Fibroblast of mammary gland (primary cell): ENCODE measurements around the gene CITED1.
A peak's percentile ranks its signal among the peaks of the same experiment; 100 is the strongest.

ENCODE experiments used
- DNase-seq: peaks from one replicate; pipeline ENCODE4 v3.0.0-alpha.2; 2010; ENCODE audit warnings: low read depth
- H3K4me3 ChIP-seq: 2 replicates; pipeline ENCODE4 v1.5.1; 2011; ENCODE audit warnings: low read depth, mild to moderate bottlenecking, low read length, moderate library complexity; ENCODE audit not compliant: control insufficient read depth
- TF ChIP-seq, protein P1 (sequence below): conservative IDR thresholded peaks from 2 replicates; pipeline ENCODE4 v1.5.1; 2011; ENCODE audit warnings: low read depth, low read length, inconsistent platforms; ENCODE audit not compliant: control insufficient read depth, insufficient read depth

CITED1 gene

DNA sequence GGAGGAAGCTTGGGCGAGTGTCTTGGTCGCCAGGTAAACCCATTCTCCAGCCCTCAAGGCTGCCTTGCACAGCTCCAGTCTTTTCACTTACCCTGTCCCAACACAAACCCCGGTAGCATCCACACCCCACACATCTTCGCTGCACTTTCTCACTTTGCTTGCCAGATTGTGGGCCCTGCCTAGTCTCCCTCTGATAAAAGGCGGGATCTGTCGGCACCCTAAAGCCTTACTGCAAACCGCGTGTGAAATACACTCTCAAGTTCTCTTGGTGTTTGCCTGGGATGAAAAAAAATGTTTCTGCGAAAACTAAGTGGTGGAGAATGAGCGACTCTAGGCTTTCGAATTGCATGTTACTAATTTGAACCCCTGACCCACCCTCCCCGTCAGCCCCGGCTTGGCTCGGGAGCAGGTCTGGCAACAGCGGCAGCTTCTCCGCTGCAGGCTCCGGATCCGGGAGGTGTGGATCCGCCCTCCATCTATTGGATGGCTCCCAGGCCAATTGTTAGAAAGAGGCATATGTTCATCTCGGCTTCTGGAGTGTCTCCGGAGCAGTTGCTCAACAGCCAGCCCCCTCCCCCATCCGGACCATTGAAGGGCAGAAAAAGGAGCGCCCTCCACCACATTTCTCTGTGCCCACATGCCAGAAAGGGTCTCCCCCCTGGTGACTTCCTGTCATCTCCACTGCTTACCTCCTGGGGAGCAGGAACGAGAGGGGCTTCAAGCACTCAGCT is 3.0 kb upstream of the CITED1 start:
- peak; percentile 57 for DNase-seq
- TF ChIP-seq, protein P1, sequence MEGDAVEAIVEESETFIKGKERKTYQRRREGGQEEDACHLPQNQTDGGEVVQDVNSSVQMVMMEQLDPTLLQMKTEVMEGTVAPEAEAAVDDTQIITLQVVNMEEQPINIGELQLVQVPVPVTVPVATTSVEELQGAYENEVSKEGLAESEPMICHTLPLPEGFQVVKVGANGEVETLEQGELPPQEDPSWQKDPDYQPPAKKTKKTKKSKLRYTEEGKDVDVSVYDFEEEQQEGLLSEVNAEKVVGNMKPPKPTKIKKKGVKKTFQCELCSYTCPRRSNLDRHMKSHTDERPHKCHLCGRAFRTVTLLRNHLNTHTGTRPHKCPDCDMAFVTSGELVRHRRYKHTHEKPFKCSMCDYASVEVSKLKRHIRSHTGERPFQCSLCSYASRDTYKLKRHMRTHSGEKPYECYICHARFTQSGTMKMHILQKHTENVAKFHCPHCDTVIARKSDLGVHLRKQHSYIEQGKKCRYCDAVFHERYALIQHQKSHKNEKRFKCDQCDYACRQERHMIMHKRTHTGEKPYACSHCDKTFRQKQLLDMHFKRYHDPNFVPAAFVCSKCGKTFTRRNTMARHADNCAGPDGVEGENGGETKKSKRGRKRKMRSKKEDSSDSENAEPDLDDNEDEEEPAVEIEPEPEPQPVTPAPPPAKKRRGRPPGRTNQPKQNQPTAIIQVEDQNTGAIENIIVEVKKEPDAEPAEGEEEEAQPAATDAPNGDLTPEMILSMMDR, result no peak
- no peak overlapping the region for H3K4me3 ChIP-seq

- no peak for DNase-seq
- TF ChIP-seq, protein P1, result no peak
- no peak overlapping the region for H3K4me3 ChIP-seq
Measured at GRCh38 chrX:72308209-72308565, 2.5 kb upstream of the CITED1 start.

DNA sequence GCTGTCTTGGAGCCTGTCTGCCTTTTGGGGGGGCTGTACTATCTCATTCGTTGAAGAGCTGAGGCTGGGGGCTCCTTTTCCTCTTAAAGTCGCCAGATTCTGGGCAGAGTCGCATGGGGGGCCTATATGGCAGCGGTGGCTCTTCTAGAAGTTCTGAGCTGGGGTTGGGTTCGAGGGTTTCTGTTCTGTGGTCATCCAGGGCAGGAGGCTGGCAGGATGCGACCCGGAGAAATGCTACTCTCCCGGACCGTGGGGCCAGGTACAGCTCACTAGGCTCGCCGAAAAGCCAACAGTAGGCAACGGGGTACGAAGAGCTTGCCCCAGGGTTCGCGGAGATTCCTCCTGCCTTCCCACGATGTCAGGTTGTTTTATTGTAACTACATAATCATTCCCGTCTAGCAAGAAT is 1.9 kb upstream of the CITED1 start:
- no peak overlapping the region for H3K4me3 ChIP-seq
- TF ChIP-seq, protein P1, result no peak
- no peak for DNase-seq

DNA sequence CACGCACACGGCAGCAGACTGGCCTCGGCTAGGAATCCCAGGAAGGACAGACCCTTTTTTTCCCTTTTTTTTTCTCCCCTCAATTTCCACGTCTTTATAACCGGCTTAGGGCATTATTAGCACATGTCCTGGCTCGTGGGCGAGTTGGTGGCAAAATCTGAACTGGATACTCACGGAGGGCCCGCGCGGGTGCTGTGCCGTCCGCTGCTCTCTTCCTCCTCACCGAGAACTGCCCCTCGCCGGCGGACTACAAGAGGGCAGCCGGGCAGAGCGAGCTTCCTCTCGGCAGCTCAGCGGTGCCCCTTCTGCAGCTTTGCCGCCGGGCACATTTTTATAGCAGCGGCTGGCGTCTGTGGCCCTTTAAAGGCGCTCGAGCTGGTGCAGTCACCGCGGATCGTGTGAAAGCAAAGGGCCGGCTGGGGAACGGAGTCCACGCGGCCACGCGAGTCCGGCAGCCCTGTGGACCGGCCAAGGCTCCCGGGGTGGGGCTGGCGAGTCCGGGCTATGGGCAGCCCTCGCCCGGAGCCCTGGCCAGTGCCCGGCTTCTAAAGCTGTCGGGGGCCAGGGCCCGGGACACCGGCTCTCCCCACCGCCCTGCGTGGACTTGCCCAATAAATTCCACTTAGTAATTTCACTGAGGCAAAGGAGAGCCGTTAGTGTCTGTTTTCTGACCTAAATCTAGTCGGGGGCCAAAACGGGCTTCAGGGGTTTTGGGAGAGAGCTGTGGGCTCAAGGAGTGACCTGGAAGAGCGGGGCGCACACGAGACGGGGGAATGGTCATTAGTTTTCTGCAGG is 1.3 kb upstream of the CITED1 start:
- DNase-seq, result peak; percentile 62
- H3K4me3 ChIP-seq, result peak overlapping the region; percentile 47
- TF ChIP-seq, protein P1, result no peak

DNA sequence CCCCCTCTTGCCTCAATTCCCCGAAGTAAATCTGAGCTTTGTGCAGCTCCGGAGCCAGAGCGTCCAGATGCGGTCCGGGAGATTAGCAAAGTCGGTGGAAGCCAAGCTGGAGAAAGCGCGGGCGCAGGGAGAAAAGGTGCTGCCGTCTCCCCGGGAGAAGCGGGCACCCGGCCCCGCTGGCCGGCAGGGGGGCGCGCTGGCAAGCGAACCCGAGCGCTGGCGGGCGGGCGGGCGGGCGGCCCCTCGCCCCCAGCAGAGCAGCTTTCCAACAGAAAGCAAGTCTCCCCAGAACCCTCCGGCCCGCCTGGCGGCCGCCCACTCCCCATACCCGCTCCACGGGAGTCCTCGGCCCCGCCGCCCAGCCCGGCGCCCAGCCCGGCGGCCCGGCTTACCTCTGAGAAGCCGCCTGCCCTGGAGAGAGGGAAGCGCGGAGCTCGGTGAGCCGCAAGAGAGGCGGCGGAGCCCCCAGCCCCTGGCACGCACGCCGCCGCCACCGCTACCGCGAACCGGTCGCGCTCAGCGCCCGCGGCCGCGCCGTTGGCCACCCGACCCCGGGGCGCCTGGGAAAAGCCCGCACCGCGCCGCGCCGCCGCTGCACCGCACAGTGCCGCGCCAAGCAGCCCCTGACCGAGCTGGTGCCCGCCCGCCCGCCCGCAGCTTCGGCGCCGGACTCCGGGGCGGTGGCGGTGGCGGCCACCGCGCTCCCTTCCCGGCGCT is 529 bp upstream of the CITED1 start:
- TF ChIP-seq, protein P1, result no peak
- H3K4me3 ChIP-seq, result peak overlapping the region; percentile 47
- DNase-seq, result no peak

GRCh38 chrX:72304877-72305276 is 837 bp downstream of the CITED1 start:
- DNase-seq, result no peak
- H3K4me3 ChIP-seq, result no peak overlapping the region
- TF ChIP-seq, protein P1, result no peak
